ENCODE measurements around the gene BOC.

- TF ChIP-seq MAFK (IDR thresholded peaks at IDR 0.05; ENCODE audit: low read depth, low read length) (no peak), CTCF (conservative IDR thresholded peaks at IDR 0.05; ENCODE audit: low read depth, low read length) (no peak), MAZ (IDR thresholded peaks at IDR 0.05; ENCODE audit: borderline replicate concordance, low read depth, low read length) (no peak), BHLHE40 (IDR thresholded peaks at IDR 0.05; ENCODE audit: low read depth, low read length) (no peak), CEBPB (IDR thresholded peaks at IDR 0.05; ENCODE audit: low read depth, low read length) (no peak), RAD21 (IDR thresholded peaks at IDR 0.05; ENCODE audit: low read length) (no peak), POLR2A (IDR thresholded peaks at IDR 0.05; ENCODE audit: low read depth, low read length) (no peak), RCOR1 (IDR thresholded peaks at IDR 0.05; ENCODE audit: insufficient replicate concordance, low read length) (no peak), SMC3 (IDR thresholded peaks at IDR 0.05; ENCODE audit: low read depth, low read length) (no peak), MXI1 (IDR thresholded peaks at IDR 0.05; ENCODE audit: borderline replicate concordance, low read depth, low read length) (no peak), RFX5 (IDR thresholded peaks at IDR 0.05; ENCODE audit: low read depth, low read length) (no peak), USF2 (IDR thresholded peaks at IDR 0.05; ENCODE audit: low read depth, low read length) (no peak), ELK1 (IDR thresholded peaks at IDR 0.05; ENCODE audit: borderline replicate concordance, low read depth, low read length) (no peak), FOS (IDR thresholded peaks at IDR 0.05; ENCODE audit: low read depth, low read length) (no peak)
Measured at GRCh38 chr3:113284453-113285050, 73.2 kb downstream of the BOC start.
